DMS79 treated with DMSO at 0.1 percent for 48 hours (cell line): ENCODE measurements around the gene PLEKHA6.

Experiments
- DNase-seq: peaks from one replicate; lab custom pipeline; 2025; lab: John Stamatoyannopoulos, UW

The PLEKHA6 gene

DNA sequence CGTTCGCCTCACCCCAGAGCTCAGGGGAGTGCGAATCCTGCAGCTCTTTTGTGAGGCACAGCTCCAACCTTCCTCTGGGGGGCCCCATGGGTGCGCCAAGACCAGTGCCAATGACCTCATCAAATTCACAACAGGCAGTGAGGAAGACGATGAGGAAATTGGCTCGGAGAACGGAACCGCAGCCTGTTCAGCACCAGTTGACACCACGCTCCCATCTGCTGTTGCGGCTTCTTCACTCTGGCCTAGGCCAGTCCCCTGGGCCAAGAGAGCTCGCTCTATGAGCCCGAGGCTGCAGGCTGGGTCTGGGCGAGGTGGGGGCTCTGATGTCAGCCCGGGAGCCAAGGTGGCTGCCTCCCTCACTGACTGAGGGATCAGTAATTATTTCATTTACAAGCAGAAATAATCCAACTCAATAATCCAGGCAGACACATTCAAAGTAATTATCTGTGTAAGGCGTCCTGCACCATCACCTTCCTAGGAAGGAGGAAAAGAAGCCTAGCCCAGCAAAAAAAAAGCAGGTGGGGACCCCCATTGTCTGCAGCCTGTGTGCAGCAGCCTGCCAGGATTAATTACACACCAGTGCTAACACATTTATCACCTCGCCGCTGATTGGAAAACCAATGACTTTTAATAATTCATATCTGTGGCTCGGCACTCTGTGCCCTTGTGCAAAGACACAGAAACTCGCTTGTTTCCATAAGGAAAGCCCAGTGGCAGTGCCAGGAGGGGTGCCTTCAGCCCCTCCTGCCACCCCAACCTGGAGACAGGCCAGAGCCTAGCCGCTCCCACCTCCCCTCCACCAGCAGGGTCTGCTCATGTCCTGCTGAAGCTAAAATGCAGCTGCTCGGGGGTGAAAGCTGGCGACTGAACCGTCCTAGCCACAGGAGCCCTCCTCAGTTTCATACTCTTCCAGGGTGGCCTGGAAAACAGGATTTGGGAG lies 1.9 kb downstream of the PLEKHA6 start:
- DNase-seq = no peak

GRCh38 chr1:204356997-204357396 lies 2.7 kb downstream of the PLEKHA6 start:
- DNase-seq = no peak

GRCh38 chr1:204355913-204356312 lies 3.8 kb downstream of the PLEKHA6 start:
- no peak for DNase-seq

GRCh38 chr1:204354579-204354978 lies 5.2 kb downstream of the PLEKHA6 start:
- DNase-seq = no peak

DNA sequence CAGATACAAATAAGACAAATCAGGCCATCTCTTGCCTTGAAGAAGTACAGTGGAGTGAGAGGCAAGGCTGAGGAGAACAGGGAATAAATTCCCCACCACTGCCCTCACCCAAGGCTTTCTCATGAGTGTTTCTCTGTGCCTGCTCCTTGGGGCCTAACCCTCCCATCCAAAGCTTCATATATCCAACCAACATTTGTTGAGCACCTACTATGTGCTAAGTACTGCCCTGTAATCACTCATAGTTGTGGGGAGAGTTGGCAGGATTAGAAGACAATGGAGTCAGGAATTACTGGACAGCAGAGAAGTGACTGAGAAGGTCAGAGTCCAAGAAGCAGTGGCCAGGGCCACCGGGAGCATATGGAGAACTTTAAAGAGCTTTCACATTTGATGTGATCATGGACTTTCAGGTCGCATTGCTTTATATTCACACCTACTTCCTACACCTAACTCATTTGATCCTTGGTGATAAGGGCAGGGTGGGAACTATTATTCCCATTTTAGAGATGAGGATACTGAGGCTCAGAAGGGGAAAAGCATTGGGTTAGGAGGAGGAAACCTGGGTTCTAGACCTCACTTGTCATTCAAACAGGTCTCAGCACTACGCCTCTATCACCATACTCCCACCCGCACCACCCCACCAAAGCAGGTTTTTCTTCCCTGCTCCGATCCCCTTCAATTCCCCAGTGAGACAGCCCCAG lies 6.4 kb downstream of the PLEKHA6 start:
- DNase-seq = no peak

DNA sequence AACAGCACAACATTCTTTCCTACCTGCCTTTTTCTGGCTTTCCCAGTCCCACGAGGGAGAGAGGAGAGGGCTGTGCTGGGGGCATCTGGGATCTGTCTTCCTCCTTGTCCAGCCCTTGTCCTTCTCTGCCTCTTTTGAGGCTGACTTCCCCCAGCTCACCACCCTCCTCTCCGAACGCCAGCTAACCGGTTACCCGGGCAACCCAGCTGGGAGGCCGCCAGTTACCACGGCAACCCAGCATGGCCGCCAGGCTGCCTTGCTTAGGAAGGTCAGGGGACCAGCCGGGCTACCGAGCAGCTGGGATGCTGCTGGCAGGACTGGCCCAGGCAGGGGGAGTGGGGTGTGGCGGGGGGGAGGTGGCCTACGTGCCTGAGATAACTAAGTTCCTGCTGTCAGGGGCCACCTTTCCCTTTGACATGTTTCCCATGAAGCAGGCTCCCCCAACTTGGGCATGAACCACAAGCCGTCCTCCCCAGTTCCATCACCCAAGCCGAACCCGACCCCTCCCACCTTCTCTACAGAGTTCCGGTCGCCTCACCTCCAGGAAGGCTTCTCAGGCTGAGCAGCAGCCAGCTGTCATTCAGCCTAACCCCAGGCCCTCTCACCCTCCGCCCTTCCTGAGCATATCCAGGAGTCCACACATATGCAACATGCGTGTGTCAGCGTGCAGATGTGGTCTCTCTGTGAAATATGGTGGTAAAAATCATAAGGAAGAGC lies 8.7 kb downstream of the PLEKHA6 start:
- DNase-seq = peak; percentile 65

DNA sequence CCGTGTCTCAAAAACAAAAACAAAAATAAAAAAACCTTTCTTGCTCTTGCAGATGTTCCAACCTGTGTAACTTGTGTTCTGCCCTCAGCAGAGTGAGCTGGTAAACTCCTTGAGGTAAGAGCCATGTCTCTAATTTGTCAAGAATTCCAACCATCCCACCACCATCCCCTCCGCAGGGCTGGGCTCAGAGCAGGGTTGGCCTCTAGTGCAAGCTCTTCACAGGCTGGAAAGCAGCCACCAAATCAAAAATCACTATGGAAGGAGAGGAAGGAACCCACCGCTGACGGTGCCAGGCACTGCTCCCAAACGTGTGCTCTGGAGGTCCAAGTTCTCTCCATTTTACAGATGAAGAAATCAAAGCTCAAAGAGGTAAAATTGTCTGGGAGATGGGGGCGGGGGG lies 9.4 kb downstream of the PLEKHA6 start:
- no peak for DNase-seq

GRCh38 chr1:204349602-204350001 lies 10.1 kb downstream of the PLEKHA6 start:
- no peak for DNase-seq

DNA sequence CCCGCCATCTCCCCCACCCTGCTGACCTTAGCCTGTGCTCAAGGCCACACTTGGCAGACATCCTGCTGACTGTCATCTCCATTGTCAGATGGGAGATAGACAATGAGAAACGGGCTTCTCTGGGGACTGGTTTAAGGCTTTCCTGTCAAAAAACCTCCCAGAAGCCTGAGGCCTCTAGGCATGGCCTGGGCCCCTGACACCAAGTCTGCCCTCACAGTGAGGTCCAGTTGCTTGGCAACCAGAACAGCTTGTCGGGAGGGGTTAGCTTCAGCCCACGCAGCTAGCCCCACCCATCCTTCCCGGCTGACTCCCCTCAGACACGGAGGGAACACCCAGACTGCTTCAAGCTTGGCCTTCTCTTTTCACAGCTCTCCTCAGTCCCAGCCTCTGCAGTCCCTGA lies 11.0 kb downstream of the PLEKHA6 start:
- no peak for DNase-seq

- DNase-seq = no peak
Measured at GRCh38 chr1:204348242-204348641, 11.5 kb downstream of the PLEKHA6 start.

- no peak for DNase-seq
Measured at GRCh38 chr1:204345941-204346645, 13.6 kb downstream of the PLEKHA6 start.

DNA sequence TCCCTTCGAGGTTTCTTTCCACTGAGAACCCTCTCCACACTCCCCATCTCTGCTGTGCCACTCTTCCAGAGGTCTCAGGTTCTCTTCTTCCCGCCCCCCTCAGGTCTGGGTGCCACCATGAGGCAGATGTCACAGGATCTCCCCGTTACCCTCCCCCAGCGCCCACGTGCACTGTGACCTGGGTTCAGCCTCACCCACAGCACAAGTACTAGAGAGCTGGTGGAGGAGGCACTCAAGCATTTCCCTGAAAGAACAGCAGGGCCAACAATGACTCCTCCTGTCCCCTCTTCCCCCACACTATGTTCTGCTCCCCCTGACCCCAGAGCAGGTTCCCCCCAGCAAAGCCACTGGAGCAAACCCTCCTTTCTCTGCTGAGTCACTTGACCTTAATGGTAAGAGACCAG lies 14.3 kb downstream of the PLEKHA6 start:
- DNase-seq = no peak

DNA sequence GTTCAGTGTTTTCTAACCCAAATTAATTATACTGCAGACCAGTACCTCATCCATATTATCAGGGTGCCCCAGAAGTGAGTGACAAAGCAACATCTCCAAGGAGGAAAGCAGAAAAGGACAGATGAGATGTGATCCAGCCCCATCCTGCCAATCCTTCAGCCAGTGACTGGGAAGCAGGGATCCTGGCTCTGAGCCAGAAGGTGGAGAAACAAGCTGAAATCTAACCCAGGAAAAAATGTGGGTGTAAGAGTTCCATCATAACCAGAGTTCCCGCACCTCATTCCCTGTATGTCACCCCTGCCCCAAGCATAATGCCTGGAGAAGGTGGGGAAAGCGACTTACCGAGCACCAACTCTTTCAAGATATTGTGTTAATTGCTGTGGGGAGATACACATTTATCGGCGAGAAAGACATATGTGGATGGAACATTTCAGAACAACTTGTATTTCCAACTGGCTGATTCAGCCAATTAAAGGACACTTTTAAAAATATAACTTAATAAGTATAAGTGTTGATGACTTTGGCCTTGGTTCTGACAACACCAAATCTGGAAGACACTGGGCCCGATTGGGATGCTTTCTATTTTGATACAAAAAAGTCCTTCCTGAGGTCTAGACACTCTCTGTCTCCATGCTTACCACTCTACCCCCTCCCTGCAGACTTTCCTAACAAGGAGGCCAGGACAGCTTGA lies 14.9 kb downstream of the PLEKHA6 start:
- DNase-seq = peak; percentile 13

DNA sequence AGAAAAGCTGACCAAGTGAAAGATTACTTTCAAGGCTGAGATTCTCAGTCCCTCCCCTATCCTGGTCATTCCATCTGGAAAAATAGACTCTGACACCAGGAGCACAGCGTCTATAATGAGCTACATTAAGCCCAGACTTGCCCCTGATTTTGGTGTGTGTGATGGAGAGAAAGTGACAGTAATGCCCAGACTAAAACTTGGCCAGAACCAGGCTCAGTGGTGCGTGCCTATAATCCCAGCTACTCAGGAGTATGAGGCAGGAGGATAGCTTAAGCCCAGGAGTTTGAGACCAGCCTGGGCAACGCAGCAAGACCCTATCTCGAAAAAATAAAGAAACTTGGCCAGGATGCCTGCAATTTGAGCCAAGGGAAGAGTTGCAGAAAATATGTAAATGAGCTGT lies 15.9 kb downstream of the PLEKHA6 start:
- no peak for DNase-seq

DNA sequence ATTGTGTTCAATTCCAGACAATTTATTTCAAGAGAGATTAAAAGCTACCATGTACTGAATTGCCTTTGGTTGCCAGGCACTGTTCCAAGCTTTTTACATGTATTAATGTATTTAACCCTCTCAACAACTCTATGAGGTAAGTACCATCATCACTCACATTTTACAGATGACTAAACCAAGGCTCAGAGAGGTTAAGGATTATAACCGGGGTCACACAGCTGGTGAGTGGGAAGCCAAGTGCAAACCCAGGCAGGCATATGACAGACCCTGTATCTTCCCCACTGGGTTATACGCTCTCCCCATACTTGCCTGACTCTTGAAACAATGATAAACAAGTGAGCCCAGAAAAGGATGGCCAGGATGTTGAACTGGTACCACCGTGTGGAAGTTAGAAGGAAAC lies 16.5 kb downstream of the PLEKHA6 start:
- no peak for DNase-seq

- DNase-seq = no peak
Measured at GRCh38 chr1:204342310-204342709, 17.4 kb downstream of the PLEKHA6 start.

GRCh38 chr1:204341380-204341779 lies 18.3 kb downstream of the PLEKHA6 start:
- DNase-seq = no peak

DNA sequence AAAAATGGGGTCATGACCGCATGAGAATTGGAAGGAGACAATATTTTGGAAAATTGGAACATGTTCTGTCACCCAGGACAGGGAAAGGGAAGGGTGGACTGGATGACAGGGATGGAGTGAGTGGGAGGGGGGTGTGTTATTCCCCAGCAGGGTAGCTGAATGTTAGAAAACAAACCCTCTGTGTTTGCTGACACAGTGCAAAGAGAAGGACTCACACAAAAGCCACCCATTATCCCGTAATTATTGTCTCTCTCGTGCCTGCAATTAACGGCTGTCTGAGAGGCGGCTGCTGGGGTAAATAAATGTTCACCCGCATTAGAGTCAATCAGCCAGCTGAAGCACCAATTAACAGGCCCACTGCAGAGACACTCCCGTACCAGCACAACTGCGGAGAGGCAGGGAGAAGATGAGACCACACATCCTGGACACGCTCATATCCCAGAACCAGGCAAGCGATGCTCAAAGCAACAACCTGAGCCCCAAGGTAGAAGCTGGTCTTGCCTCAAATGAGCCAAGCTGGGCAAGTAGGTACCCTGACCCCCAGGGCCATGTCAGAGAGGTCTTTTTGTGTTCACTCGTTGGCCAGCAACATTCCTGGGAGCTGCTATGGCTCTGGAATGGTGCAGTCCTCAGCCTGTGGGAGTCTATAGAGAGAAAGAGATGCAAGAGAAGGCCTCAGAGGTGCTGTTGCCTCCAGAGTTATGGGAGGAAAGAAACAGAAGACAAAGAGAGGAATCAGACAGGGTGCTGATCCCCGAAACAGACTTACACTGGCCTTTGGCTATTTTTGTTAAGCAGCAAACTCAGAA lies 19.4 kb downstream of the PLEKHA6 start:
- DNase-seq = peak; percentile 43

- DNase-seq = no peak
Measured at GRCh38 chr1:204339541-204339940, 20.2 kb downstream of the PLEKHA6 start.

DNA sequence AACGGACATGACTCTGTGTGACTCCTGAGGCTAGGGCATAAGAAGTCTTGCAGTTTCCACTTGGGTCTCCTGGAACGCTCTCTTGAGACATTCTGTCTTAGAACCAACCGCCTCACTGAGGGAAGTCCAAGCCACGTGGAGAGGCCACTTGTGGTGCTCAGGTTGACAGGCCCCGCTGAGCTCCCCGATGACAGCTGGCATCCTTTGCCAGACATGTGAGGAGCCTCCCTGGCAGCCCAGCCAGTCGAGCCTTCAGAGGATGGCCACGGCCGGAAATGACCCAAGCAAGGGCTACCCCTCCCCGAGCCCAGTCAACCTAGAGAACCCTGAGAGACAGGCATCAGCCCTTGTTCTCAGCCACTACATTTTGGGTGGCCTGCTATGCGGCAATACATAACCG lies 20.7 kb downstream of the PLEKHA6 start:
- DNase-seq = no peak

GRCh38 chr1:204338360-204338759 lies 21.4 kb downstream of the PLEKHA6 start:
- no peak for DNase-seq
